Measurements from ENCODE around the gene SARS1. TPM values are rescaled to one million over a fixed set of nuclear protein-coding genes. Genes with fewer than 3 reads are reported as not detected.

The SARS1 gene
- total and polyA plus RNA-seq, 4 donors = 57.5 to 132 (median 92.8) TPM

DNA sequence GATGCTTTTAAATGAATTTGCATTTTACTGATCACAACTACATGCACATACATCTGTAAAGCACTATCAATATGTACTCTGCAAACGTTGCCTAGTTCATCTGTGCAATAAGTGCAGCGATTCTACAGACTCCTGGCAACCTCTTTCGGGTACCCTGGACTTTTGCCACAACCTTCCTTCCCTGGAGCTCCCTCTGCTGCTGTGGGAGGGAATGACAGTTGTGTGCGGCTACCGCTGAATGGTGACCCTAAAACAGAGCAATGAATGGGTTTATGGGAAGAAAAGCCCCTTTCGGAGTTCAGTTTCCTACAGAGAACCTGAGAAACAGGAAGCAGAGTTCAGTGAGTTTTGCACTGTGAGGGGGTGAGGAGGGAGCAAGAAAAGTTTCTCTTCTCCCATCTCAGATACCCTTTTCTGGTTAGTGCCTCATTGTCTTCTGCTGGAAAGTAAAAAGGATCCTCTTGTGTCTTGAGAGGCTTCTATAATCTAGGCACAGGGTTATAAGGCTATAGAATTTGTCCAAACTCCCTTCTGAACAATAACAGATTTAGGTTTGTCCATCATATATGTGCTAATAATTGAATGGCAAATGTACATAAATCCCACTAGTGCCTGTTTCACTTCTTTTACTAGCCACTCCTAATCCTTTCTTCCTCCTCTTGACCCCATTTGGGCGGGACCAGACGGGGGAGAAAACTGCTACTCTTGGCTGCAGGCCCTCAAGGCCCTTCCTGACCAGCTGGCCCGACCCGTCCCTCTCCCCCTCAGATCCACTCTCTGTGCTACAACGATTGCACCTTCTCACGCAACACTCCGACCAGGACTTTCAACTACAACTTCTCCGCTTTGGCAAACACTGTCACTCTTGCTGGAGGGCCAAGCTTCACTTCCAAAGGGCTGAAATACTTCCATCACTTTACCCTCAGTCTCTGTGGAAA is 19.8 kb upstream of the SARS1 start:
- no peaks in the 10 kb centered on the region for H3K36me3 ChIP-seq (ENCODE audit: control insufficient read depth in 4 of 4, insufficient read depth in 3 of 4, low read depth in 1 of 4, low read length in 3 of 4)
- H3K27ac ChIP-seq (ENCODE audit: low read depth in 1 of 2, low read length in 2 of 2) = no peak overlapping the region
- peaks cover 0 to 8% (median 6%) of the 10 kb centered on the region in 4 donors for H3K4me1 ChIP-seq (ENCODE audit: control insufficient read depth in 4 of 4, insufficient read depth in 4 of 4, low read length in 3 of 4)
- H3K27me3 ChIP-seq (ENCODE audit: control insufficient read depth in 4 of 4, insufficient read depth in 4 of 4, low read length in 3 of 4) = no peaks in the 10 kb centered on the region
- no peak overlapping the region for H3K9ac ChIP-seq (ENCODE audit: low read depth in 1 of 2, low read length in 2 of 2)
- H3K4me3 ChIP-seq (ENCODE audit: low read depth in 1 of 3, low read length in 3 of 3) = no peak overlapping the region
- TF ChIP-seq RXRA (IDR thresholded peaks at IDR 0.05) (no peak), SP1 (IDR thresholded peaks at IDR 0.05) (no peak), RAD21 (IDR thresholded peaks at IDR 0.05) (peak; percentile 87 to 93), GABPA (IDR thresholded peaks at IDR 0.05 in 1 of 2, conservative IDR thresholded peaks at IDR 0.05 in 1 of 2) (no peak), YY1 (IDR thresholded peaks at IDR 0.05) (peak; percentile 78), HNF4G (IDR thresholded peaks at IDR 0.05) (no peak), TAF1 (conservative IDR thresholded peaks at IDR 0.05) (no peak), FOXA1 (IDR thresholded peaks at IDR 0.05) (no peak), HNF4A (conservative IDR thresholded peaks at IDR 0.05) (peak; percentile 5 to 25), JUND (IDR thresholded peaks at IDR 0.05) (no peak), FOXA2 (IDR thresholded peaks at IDR 0.05) (no peak)
- TF ChIP-seq, protein P1, sequence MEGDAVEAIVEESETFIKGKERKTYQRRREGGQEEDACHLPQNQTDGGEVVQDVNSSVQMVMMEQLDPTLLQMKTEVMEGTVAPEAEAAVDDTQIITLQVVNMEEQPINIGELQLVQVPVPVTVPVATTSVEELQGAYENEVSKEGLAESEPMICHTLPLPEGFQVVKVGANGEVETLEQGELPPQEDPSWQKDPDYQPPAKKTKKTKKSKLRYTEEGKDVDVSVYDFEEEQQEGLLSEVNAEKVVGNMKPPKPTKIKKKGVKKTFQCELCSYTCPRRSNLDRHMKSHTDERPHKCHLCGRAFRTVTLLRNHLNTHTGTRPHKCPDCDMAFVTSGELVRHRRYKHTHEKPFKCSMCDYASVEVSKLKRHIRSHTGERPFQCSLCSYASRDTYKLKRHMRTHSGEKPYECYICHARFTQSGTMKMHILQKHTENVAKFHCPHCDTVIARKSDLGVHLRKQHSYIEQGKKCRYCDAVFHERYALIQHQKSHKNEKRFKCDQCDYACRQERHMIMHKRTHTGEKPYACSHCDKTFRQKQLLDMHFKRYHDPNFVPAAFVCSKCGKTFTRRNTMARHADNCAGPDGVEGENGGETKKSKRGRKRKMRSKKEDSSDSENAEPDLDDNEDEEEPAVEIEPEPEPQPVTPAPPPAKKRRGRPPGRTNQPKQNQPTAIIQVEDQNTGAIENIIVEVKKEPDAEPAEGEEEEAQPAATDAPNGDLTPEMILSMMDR (IDR thresholded peaks at IDR 0.05; ENCODE audit: low read depth, low read length, missing input control) = peak; percentile 84
- TF ChIP-seq, protein P2, sequence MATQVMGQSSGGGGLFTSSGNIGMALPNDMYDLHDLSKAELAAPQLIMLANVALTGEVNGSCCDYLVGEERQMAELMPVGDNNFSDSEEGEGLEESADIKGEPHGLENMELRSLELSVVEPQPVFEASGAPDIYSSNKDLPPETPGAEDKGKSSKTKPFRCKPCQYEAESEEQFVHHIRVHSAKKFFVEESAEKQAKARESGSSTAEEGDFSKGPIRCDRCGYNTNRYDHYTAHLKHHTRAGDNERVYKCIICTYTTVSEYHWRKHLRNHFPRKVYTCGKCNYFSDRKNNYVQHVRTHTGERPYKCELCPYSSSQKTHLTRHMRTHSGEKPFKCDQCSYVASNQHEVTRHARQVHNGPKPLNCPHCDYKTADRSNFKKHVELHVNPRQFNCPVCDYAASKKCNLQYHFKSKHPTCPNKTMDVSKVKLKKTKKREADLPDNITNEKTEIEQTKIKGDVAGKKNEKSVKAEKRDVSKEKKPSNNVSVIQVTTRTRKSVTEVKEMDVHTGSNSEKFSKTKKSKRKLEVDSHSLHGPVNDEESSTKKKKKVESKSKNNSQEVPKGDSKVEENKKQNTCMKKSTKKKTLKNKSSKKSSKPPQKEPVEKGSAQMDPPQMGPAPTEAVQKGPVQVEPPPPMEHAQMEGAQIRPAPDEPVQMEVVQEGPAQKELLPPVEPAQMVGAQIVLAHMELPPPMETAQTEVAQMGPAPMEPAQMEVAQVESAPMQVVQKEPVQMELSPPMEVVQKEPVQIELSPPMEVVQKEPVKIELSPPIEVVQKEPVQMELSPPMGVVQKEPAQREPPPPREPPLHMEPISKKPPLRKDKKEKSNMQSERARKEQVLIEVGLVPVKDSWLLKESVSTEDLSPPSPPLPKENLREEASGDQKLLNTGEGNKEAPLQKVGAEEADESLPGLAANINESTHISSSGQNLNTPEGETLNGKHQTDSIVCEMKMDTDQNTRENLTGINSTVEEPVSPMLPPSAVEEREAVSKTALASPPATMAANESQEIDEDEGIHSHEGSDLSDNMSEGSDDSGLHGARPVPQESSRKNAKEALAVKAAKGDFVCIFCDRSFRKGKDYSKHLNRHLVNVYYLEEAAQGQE (IDR thresholded peaks at IDR 0.05) = no peak
- TF ChIP-seq, protein P3, sequence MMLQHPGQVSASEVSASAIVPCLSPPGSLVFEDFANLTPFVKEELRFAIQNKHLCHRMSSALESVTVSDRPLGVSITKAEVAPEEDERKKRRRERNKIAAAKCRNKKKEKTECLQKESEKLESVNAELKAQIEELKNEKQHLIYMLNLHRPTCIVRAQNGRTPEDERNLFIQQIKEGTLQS (IDR thresholded peaks at IDR 0.05) = no peak
- TF ChIP-seq, protein P4, sequence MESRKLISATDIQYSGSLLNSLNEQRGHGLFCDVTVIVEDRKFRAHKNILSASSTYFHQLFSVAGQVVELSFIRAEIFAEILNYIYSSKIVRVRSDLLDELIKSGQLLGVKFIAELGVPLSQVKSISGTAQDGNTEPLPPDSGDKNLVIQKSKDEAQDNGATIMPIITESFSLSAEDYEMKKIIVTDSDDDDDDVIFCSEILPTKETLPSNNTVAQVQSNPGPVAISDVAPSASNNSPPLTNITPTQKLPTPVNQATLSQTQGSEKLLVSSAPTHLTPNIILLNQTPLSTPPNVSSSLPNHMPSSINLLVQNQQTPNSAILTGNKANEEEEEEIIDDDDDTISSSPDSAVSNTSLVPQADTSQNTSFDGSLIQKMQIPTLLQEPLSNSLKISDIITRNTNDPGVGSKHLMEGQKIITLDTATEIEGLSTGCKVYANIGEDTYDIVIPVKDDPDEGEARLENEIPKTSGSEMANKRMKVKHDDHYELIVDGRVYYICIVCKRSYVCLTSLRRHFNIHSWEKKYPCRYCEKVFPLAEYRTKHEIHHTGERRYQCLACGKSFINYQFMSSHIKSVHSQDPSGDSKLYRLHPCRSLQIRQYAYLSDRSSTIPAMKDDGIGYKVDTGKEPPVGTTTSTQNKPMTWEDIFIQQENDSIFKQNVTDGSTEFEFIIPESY (IDR thresholded peaks at IDR 0.05) = no peak
- TF ChIP-seq, protein P5, sequence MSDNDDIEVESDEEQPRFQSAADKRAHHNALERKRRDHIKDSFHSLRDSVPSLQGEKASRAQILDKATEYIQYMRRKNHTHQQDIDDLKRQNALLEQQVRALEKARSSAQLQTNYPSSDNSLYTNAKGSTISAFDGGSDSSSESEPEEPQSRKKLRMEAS (IDR thresholded peaks at IDR 0.05) = no peak
- H3K9me3 ChIP-seq (ENCODE audit: control insufficient read depth in 4 of 4, low read length in 3 of 4) = no peaks in the 10 kb centered on the region
- peak; percentile 87 for DNase-seq (ENCODE audit: low spot score)
- 43% methylated on average over 14 of the region's 14 CpGs for WGBS
